Lower leg skin (tissue), 4 donors: ENCODE data around the gene AMIGO3. TPM values are rescaled to one million over a fixed set of nuclear protein-coding genes. Genes with fewer than 3 reads are reported as not detected.
A peak's percentile ranks its signal among the peaks of the same experiment; 100 is the strongest.

Experiments used
- DNase-seq, 2 donors: peaks; one replicate each; pipeline ENCODE4 v3.0.0-alpha.2; 2019; ENCODE audit warnings: low spot score in 2 of 2
- H3K4me3 ChIP-seq: fragments of 200-600 bp; sonication (generic); 2 replicates; pipeline ENCODE4 v1.5.1; 2017; ENCODE audit warnings: mild to moderate bottlenecking, low read depth; ENCODE audit not compliant: poor library complexity, severe bottlenecking
- POLR2A ChIP-seq, 2 donors: fragments of 450-650 bp; IDR thresholded peaks; one replicate each; pipeline ENCODE4 v1.6.1; 2016 to 2017; ENCODE audit warnings: antibody characterized with exemption in 2 of 2, mild to moderate bottlenecking in 1 of 2, moderate library complexity in 1 of 2
- WGBS, 2 donors: methylation state at CpG; one replicate each; pipeline ENCODE4 v1.1.5; 2018; 5-methylcytosine and 5-hydroxymethylcytosine counted together
- intact Hi-C: fragments of 100-400 bp; cut with DNase I; formaldehyde crosslinking; loops from one replicate; pipeline ENCODE4 v1.15.0; 2023; ENCODE audit warnings: low total_unique reads
- total RNA-seq, 4 donors: library from RNA; depleted of rRNA; stranded (reverse); fragments of >200 nt; gene quantifications; one replicate each; pipeline ENCODE4 v1.1.0, GENCODE V29; 2016
- TF ChIP-seq, protein P1 (sequence below), 3 donors: fragments of 450-650 bp; IDR thresholded peaks; one replicate each; pipeline ENCODE4 v1.5.1; 2016; ENCODE audit warnings: antibody characterized with exemption in 3 of 3, mild to moderate bottlenecking in 3 of 3, moderate library complexity in 2 of 3

The AMIGO3 gene
- total RNA-seq, 4 donors from 2014 or later = 1.0 to 3.7 (median 3.1) TPM

DNA sequence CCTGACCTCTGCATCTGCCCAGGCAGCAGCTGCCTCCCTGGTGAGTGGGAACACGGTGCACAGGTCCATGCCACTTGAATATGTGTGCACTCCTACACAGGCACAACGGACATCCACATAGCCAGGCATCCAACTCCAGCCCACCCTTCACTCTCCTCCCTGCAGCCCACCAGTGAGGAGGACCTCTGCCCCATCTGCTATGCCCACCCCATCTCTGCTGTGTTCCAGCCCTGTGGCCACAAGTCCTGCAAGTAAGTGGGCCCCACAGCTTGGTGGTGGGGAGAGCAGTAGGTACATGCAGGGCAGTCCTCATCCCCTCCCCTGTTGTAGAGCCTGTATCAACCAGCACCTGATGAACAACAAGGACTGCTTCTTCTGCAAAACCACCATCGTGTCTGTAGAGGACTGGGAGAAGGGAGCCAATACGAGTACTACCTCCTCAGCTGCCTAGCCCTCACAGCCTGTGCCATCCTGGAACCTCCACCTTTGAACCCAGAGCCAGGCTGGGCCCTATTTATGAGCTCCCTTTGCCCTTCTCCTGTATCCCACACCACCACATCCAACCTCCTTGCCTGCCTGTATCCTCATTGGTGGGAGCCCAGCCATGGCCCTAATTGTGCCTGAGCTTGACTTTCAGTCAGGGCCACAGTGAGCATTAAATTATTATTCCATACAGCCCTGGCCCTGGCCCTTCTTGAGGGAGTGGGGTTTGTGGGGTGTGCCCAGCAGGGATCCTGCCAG, 1.5 kb upstream of the AMIGO3 start:
- DNase-seq = peak in 1 of 2 donors; percentile 83
- no peak for TF ChIP-seq POLR2A (IDR thresholded peaks at IDR 0.05)
- TF ChIP-seq, protein P1, sequence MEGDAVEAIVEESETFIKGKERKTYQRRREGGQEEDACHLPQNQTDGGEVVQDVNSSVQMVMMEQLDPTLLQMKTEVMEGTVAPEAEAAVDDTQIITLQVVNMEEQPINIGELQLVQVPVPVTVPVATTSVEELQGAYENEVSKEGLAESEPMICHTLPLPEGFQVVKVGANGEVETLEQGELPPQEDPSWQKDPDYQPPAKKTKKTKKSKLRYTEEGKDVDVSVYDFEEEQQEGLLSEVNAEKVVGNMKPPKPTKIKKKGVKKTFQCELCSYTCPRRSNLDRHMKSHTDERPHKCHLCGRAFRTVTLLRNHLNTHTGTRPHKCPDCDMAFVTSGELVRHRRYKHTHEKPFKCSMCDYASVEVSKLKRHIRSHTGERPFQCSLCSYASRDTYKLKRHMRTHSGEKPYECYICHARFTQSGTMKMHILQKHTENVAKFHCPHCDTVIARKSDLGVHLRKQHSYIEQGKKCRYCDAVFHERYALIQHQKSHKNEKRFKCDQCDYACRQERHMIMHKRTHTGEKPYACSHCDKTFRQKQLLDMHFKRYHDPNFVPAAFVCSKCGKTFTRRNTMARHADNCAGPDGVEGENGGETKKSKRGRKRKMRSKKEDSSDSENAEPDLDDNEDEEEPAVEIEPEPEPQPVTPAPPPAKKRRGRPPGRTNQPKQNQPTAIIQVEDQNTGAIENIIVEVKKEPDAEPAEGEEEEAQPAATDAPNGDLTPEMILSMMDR (IDR thresholded peaks at IDR 0.05) = no peak
- WGBS, 2 donors = 47 to 54% methylated on average over 4 of the region's 4 CpGs
- intact Hi-C loops = loop anchor here (10.0 kb wide), 1 partner anchor 64 kb away; the partner anchor contains the start of gene IP6K1
- H3K4me3 ChIP-seq = no peak overlapping the region

DNA sequence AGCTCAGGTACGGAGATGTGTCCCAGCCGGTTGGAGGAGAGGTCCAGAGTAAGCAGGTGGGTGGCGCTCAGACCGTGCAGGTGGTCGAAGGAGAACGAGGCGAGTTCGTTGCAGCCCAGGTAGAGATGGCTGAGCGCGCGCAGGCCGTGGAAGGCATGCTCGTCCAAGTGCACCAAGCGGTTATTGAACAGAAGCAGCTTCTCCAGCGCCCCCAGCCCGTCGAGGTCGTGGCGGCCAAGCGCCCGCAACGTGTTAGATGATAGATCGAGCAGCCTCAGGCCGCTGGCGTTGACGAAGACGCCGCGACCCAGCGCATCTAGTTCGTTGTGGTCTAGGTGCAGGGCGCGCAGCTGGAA, 648 bp downstream of the AMIGO3 start:
- H3K4me3 ChIP-seq = peak overlapping the region; percentile 1
- 8 to 17% methylated on average over 27 to 33 of the region's 33 CpGs for WGBS, 2 donors
- no peak for DNase-seq
- TF ChIP-seq, protein P1 (IDR thresholded peaks at IDR 0.05) = no peak
- no peak for TF ChIP-seq POLR2A (IDR thresholded peaks at IDR 0.05)
- intact Hi-C loops = no loop called here

DNA sequence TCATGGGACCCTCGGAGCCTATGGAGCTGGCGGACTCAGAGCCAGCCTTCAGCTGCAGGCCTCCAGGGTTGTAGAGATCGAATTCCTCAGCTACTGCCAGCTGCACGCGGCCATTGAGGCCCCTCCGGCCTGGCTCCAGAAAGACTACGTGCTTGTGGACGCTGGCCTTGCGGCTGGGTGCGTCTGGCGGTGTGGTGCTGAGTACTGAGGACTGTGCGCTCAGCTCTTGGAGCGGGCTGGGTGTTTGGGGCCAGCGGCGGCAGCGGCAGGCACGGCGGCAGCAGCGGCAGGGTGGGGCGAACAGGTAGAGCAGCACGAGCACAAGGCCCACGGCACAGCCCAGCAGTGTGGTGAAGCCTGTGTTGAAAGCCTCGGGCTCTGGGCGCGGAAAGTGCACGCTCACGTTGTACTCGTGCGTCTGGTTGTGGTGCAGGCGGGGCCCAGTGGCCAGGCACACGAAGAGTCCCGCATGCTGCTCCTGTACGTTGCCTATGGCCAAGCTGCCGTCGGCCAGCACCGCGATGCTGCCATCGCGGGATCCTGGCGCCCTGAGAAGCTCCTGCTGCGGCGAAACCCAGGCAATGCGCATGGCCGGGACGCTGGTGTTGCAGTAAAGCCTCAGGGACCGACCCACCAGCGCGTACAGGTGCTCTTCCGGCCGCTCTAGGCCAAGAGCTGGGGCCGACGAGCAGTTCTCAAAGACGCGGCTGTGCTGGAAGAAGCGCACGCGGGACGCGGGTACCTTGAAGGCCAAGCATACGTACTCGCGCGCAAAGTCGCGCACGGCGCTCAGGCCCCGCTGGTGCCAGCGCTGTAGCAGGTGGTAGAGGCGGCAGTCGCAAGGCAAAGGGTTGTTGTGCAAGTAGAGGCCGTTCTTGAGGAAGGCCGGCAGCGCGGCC, 1.3 kb downstream of the AMIGO3 start:
- no peak for DNase-seq
- intact Hi-C loops = no loop called here
- H3K4me3 ChIP-seq = no peak overlapping the region
- WGBS, 2 donors = 57 to 61% methylated on average over 61 to 65 of the region's 75 CpGs
- no peak for TF ChIP-seq POLR2A (IDR thresholded peaks at IDR 0.05)
- TF ChIP-seq, protein P1 (IDR thresholded peaks at IDR 0.05) = no peak

DNA sequence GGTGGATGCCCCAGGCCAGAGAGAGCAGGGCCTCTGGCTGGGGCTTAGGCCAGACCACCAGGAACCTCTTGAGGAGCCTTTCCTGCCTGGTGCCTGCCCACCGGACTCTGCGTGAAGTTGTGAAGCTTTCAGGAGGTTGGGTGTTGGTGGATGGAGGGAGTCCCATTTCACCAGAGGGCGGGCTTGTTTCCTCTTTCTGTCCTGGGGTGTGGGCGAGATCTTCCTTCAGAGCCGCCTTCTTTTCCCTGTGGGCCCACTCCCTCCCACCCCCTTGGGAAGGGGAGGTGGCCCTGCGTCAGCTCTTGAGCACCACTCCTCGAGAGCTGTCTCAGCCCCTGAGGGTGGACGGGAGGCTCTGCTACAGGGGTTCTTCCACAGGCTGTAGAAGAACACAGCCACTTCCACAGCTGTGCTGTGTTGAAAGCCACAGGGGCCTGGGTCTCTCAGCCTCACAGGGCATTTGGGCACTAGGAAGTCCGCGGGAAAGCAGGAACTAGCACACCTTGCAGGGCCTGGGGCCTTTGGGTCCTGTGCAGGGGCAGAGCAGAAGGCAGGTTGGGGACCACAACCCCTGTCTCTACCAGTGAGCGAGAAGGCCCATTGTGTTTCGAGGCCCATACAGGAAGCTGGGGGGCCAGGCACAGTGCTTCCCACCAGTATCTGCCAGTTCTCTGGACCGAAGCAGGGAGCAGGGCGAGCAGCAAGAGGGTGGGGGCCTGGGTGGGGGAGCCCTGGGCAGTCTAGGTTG, 2.1 kb downstream of the AMIGO3 start:
- no peak for TF ChIP-seq POLR2A (IDR thresholded peaks at IDR 0.05)
- TF ChIP-seq, protein P1 (IDR thresholded peaks at IDR 0.05) = no peak
- DNase-seq = peak in 1 of 2 donors; percentile 82
- intact Hi-C loops = no loop called here
- 75 to 87% methylated on average over 10 to 12 of the region's 14 CpGs for WGBS, 2 donors
- no peak overlapping the region for H3K4me3 ChIP-seq

DNA sequence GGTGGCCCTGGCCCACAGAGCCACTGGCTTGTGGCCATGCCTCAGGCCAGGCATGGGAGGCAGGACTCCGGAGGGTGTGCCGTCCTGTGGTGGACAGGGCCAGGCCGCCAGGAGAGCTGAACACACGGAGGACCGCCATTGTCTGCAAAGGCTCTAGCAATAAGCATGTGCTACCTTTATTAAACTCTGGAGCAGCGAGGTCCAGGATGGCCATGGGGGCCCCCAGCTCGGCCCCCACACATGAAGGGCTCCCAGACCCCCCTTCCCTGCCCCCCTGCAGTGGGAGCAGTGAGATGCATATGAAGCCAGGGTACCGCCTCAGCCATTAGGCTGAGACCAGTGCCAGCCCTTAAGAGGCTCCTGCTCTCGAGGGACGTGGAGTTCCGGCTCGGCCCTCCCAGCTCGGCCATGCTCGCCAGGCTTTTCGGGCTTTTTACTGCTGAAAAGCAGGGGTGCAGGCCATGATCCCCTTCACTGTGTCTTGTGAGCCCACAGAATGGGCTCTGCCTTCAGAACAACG, 2.7 kb downstream of the AMIGO3 start:
- WGBS, 2 donors = 80 to 86% methylated on average over 7 to 15 of the region's 16 CpGs
- peak in 1 of 2 donors; percentile 65 for DNase-seq
- intact Hi-C loops = no loop called here
- TF ChIP-seq, protein P1 (IDR thresholded peaks at IDR 0.05) = no peak
- no peak for TF ChIP-seq POLR2A (IDR thresholded peaks at IDR 0.05)
- H3K4me3 ChIP-seq = no peak overlapping the region
